OCI-LY7 (cell line): ENCODE results near the gene PALLD. TPM values are rescaled to one million over a fixed set of nuclear protein-coding genes. Genes with fewer than 3 reads are reported as not detected.

ENCODE experiments used
- BruUV-seq: library from RNA; stranded (reverse); fragments of 400-500 nt; replicated peaks from 2 replicates; lab custom pipeline; 2021; lab: Mats Ljungman, UMichigan
- CTCF ChIA-PET: fragments of 300-600 bp; sonication (Branson Sonifier 250); formaldehyde crosslinking; loops from one replicate; lab custom pipeline; 2022; ENCODE audit warnings: antibody characterized with exemption; ENCODE audit not compliant: unreplicated experiment; lab: Charles Lee
- POLR2A ChIA-PET: fragments of 300-600 bp; sonication (Branson Sonifier 250); formaldehyde crosslinking; loops from one replicate; lab custom pipeline; 2022; ENCODE audit warnings: antibody characterized with exemption; lab: Charles Lee
- DNase-seq: peaks from one replicate; pipeline ENCODE4 v3.0.0-alpha.2; 2015; ENCODE audit warnings: low spot score
- H2AFZ ChIP-seq: fragments of 200-600 bp; sonication (generic), shearing (Covaris generic); 2 replicates; pipeline ENCODE4 v1.6.1; 2014; ENCODE audit warnings: mild to moderate bottlenecking, antibody characterized with exemption, low read length, moderate library complexity
- H3K27ac ChIP-seq: fragments of 200-600 bp; sonication (generic); 2 replicates; pipeline ENCODE4 v1.5.1; 2014; ENCODE audit warnings: mixed run types, low read depth, mild to moderate bottlenecking, moderate library complexity, low read length, inconsistent platforms; ENCODE audit not compliant: poor library complexity, severe bottlenecking
- H3K36me3 ChIP-seq: fragments of 200-600 bp; sonication (generic); 2 replicates; pipeline ENCODE4 v1.6.1; 2014; ENCODE audit warnings: mild to moderate bottlenecking, antibody characterized with exemption, low read length, moderate library complexity, mixed read lengths; ENCODE audit not compliant: insufficient read depth
- H3K4me1 ChIP-seq: fragments of 200-600 bp; sonication (generic); 2 replicates; pipeline ENCODE4 v1.5.1; 2014; ENCODE audit warnings: mild to moderate bottlenecking, low read length; ENCODE audit not compliant: insufficient read depth, poor library complexity, severe bottlenecking
- H3K4me2 ChIP-seq: fragments of 200-600 bp; sonication (generic); 2 replicates; pipeline ENCODE4 v1.6.1; 2014; ENCODE audit warnings: mild to moderate bottlenecking, low read length
- H3K4me3 ChIP-seq: fragments of 200-600 bp; sonication (generic); 2 replicates; pipeline ENCODE4 v1.5.1; 2014; ENCODE audit warnings: mild to moderate bottlenecking, low read depth, low read length; ENCODE audit not compliant: poor library complexity, severe bottlenecking
- H3K79me2 ChIP-seq: fragments of 200-600 bp; sonication (generic); 2 replicates; pipeline ENCODE4 v1.6.1; 2016; ENCODE audit warnings: low read depth, mild to moderate bottlenecking, low read length, moderate library complexity, mixed read lengths; ENCODE audit not compliant: insufficient read depth
- H3K9me2 ChIP-seq: fragments of 200-600 bp; sonication (generic); 2 replicates; pipeline ENCODE4 v1.6.1; 2016; ENCODE audit warnings: mild to moderate bottlenecking, low read length, mixed read lengths; ENCODE audit not compliant: insufficient read depth
- H3K9me3 ChIP-seq: fragments of 200-600 bp; sonication (generic); 2 replicates; pipeline ENCODE4 v1.6.1; 2014; ENCODE audit warnings: mild to moderate bottlenecking, mixed run types, low read length, mixed read lengths
- H4K20me1 ChIP-seq: fragments of 200-600 bp; sonication (generic); 2 replicates; pipeline ENCODE4 v1.6.1; 2014; ENCODE audit warnings: mild to moderate bottlenecking, antibody characterized with exemption, low read length, moderate library complexity, mixed read lengths; ENCODE audit not compliant: insufficient read depth
- EZH2phosphoT487 ChIP-seq: fragments of 200-600 bp; sonication (generic); IDR thresholded peaks from 2 replicates; pipeline ENCODE4 v1.6.1; 2018; ENCODE audit warnings: low read depth, borderline replicate concordance, mild to moderate bottlenecking, mixed run types, antibody characterized with exemption, low read length, moderate library complexity, mixed read lengths
- intact Hi-C: fragments of 100-400 bp; cut with micrococcal nuclease; formaldehyde crosslinking; loops from one replicate; pipeline ENCODE4 v1.10.0; 2022; ENCODE audit not compliant: unreplicated experiment
- total RNA-seq, 2 experiments: library from RNA; depleted of rRNA in 1 of 2; stranded (reverse); fragments of >200 nt in 1 of 2; shearing (Covaris generic) in 1 of 2; gene quantifications; 2 replicates each; pipeline ENCODE4 v1.2.3, GENCODE V29; 2014 to 2022
- TF ChIP-seq, protein P1 (sequence below): fragments of 200-600 bp; sonication (generic); conservative IDR thresholded peaks from 2 replicates; pipeline ENCODE4 v1.5.1; 2014; ENCODE audit warnings: mild to moderate bottlenecking, antibody characterized with exemption, low read length, moderate library complexity, mixed read lengths

Gene PALLD
- total RNA-seq, 2 experiments from 2014 or later: 0.73 to 2.8 TPM

DNA sequence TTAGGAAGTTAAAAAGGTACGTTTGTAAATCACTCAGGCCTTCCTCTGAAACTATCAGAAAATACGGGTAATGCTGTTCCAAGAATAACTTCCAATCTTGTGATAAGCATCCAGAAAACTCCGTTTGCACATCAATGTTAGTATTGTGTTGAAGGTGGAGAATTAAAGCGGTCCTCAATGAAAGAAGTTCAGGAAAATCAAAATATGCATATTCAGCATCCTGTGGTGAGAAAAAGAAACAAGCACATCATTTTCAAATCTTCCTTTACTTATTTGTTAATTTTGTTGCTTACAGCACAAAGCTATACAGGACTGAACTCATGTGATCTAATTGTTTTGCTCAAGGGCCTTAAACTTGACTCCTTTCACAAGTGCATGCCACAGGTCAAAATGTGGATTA is 35.0 kb upstream of the PALLD start:
- no peak for DNase-seq
- Histone ChIP-seq H3K4me2 (no peak overlapping the region), H3K36me3 (no peaks in the 10 kb centered on the region), H3K9me2 (no peaks in the 10 kb centered on the region), H2AFZ (no peak overlapping the region), H3K4me3 (no peak overlapping the region), H4K20me1 (no peaks in the 10 kb centered on the region), H3K9me3 (no peaks in the 10 kb centered on the region), H3K79me2 (no peaks in the 10 kb centered on the region), H3K27ac (no peak overlapping the region), H3K4me1 (no peaks in the 10 kb centered on the region)
- no peak for TF ChIP-seq EZH2phosphoT487
- TF ChIP-seq, protein P1, sequence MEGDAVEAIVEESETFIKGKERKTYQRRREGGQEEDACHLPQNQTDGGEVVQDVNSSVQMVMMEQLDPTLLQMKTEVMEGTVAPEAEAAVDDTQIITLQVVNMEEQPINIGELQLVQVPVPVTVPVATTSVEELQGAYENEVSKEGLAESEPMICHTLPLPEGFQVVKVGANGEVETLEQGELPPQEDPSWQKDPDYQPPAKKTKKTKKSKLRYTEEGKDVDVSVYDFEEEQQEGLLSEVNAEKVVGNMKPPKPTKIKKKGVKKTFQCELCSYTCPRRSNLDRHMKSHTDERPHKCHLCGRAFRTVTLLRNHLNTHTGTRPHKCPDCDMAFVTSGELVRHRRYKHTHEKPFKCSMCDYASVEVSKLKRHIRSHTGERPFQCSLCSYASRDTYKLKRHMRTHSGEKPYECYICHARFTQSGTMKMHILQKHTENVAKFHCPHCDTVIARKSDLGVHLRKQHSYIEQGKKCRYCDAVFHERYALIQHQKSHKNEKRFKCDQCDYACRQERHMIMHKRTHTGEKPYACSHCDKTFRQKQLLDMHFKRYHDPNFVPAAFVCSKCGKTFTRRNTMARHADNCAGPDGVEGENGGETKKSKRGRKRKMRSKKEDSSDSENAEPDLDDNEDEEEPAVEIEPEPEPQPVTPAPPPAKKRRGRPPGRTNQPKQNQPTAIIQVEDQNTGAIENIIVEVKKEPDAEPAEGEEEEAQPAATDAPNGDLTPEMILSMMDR: no peak
- ChIA-PET POLR2A (no interaction called here), CTCF (no interaction called here)
- BruUV-seq: no TSS peak
- intact Hi-C loops: no loop called here

DNA sequence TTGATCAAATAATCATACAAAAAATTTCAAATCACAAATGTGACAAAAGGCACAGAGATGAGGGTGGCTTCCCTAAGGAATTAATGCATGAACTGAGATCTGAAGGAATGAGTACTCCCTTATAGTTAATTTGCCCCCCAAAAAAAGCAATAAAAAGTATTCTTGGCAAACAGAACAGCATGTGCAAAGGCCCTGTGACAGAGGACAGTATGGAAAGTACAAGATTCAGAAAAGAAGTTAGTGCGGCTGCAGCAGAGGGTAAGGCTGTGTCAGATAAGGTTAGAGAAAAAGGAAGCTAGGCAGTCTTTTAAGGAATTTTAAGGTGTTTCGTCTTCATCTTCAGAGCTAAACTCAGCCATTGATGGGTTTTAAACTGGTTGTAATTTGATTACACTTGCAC is 23.9 kb upstream of the PALLD start:
- Histone ChIP-seq H2AFZ (no peak overlapping the region), H3K4me3 (no peak overlapping the region), H3K4me1 (no peaks in the 10 kb centered on the region), H4K20me1 (no peaks in the 10 kb centered on the region), H3K79me2 (no peaks in the 10 kb centered on the region), H3K4me2 (no peak overlapping the region), H3K9me2 (no peaks in the 10 kb centered on the region), H3K9me3 (no peaks in the 10 kb centered on the region), H3K36me3 (no peaks in the 10 kb centered on the region), H3K27ac (no peak overlapping the region)
- intact Hi-C loops: no loop called here
- no peak for DNase-seq
- ChIA-PET POLR2A (no interaction called here), CTCF (no interaction called here)
- TF ChIP-seq, protein P1: no peak
- no peak for TF ChIP-seq EZH2phosphoT487
- no TSS peak for BruUV-seq

DNA sequence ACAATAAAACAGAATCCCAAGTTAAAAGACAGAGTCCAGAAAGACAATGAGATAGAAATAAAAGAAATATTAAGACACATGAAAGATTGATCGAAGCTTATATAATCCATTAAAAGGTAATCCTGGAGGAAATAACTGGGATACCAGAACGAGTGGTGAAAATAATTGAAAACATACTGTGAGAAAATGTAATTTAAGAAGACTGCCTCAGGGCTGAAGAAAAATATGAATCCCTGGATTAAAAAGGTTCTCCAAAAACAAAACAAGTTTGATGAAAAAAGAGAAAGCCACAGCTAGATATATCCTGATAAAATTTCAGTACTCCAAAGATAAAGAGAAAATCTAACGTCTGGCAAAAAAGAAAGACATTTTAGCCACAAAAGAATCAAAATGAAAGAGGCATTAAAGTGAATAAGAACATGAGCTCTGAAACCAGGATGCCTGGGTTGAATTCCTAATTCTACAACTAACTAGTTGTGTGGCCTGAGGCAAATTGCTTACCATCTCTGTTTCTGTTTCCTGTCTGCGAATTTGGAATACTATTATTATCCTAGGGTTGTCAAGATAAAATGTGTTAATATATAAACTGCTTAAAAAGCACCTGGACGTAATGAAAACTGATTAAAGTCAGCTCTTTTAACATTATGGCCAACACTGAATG is 22.1 kb upstream of the PALLD start:
- TF ChIP-seq, protein P1: no peak
- TF ChIP-seq EZH2phosphoT487: no peak
- Histone ChIP-seq H3K4me1 (no peaks in the 10 kb centered on the region), H3K4me2 (no peak overlapping the region), H3K27ac (no peak overlapping the region), H4K20me1 (no peaks in the 10 kb centered on the region), H3K9me3 (no peaks in the 10 kb centered on the region), H3K79me2 (no peaks in the 10 kb centered on the region), H3K4me3 (no peak overlapping the region), H3K9me2 (no peaks in the 10 kb centered on the region), H2AFZ (no peak overlapping the region), H3K36me3 (no peaks in the 10 kb centered on the region)
- intact Hi-C loops: no loop called here
- DNase-seq: no peak
- CTCF ChIA-PET: no interaction called here
- POLR2A ChIA-PET: interaction anchor here (0.6 kb wide), 1 partner anchor 19 kb away, joined by 3 read pairs; no protein-coding TSS in a partner anchor
- BruUV-seq: no TSS peak
